ENCODE measurements around the gene RBPJ. TPM values are rescaled to one million over a fixed set of nuclear protein-coding genes. Genes with fewer than 3 reads are reported as not detected.

The RBPJ gene
- total RNA-seq, 1 donor from 2014 or later = 118 TPM

- Histone ChIP-seq H3K9me3 (no peaks in the 10 kb centered on the region), H3K27ac (no peak overlapping the region), H3K4me1 (no peaks in the 10 kb centered on the region), H3K27me3 (ENCODE audit: low read depth) (no peaks in the 10 kb centered on the region), H3K4me3 (no peak overlapping the region), H3K36me3 (no peaks in the 10 kb centered on the region)
- peak in 1 of 2 donors; percentile 35 for ATAC-seq
- intact Hi-C loops (cut with DNase I) = no loop called here
- no peak for DNase-seq
- no peak for TF ChIP-seq CTCF (IDR thresholded peaks at IDR 0.05)
Observed at GRCh38 chr4:26466578-26467270, 145.9 kb downstream of the RBPJ start.

- TF ChIP-seq CTCF (IDR thresholded peaks at IDR 0.05) = no peak
Observed at GRCh38 chr4:26467724-26468123, 146.9 kb downstream of the RBPJ start.

GRCh38 chr4:26468283-26468949 lies 147.6 kb downstream of the RBPJ start:
- ATAC-seq = no peak
- Histone ChIP-seq H3K36me3 (no peaks in the 10 kb centered on the region), H3K27ac (no peak overlapping the region), H3K4me1 (no peaks in the 10 kb centered on the region), H3K27me3 (ENCODE audit: low read depth) (no peaks in the 10 kb centered on the region), H3K4me3 (no peak overlapping the region), H3K9me3 (no peaks in the 10 kb centered on the region)
- TF ChIP-seq CTCF (IDR thresholded peaks at IDR 0.05) = no peak
- no peak for DNase-seq
- intact Hi-C loops (cut with DNase I) = no loop called here

More at GRCh38 chr4:26467724-26468123, 146.9 kb downstream of the RBPJ start:
- intact Hi-C loops (cut with DNase I) = no loop called here
- Histone ChIP-seq H3K9me3 (no peaks in the 10 kb centered on the region), H3K36me3 (no peaks in the 10 kb centered on the region), H3K4me3 (no peak overlapping the region), H3K27me3 (ENCODE audit: low read depth) (no peaks in the 10 kb centered on the region), H3K27ac (no peak overlapping the region), H3K4me1 (no peaks in the 10 kb centered on the region)
- no peak for DNase-seq
- ATAC-seq = no peak

- Histone ChIP-seq H3K27ac (no peak overlapping the region), H3K9me3 (no peaks in the 10 kb centered on the region), H3K36me3 (no peaks in the 10 kb centered on the region), H3K27me3 (ENCODE audit: low read depth) (no peaks in the 10 kb centered on the region), H3K4me1 (no peaks in the 10 kb centered on the region), H3K4me3 (no peak overlapping the region)
- no peak for TF ChIP-seq CTCF (IDR thresholded peaks at IDR 0.05)
- DNase-seq (no peak), ATAC-seq (no peak)
- intact Hi-C loops (cut with DNase I) = no loop called here
Observed at GRCh38 chr4:26468977-26469376, 148.2 kb downstream of the RBPJ start.

GRCh38 chr4:26471890-26472289 lies 151.1 kb downstream of the RBPJ start:
- no peak overlapping the region for H3K27ac ChIP-seq
- no peak for DNase-seq
- ATAC-seq = no peak
- no peaks in the 10 kb centered on the region for H3K4me1 ChIP-seq
- H3K27me3 ChIP-seq (ENCODE audit: low read depth) = no peaks in the 10 kb centered on the region
- H3K4me3 ChIP-seq = no peak overlapping the region
- TF ChIP-seq CTCF (IDR thresholded peaks at IDR 0.05) = no peak
- H3K36me3 ChIP-seq = no peaks in the 10 kb centered on the region
- intact Hi-C loops (cut with DNase I) = no loop called here
- no peaks in the 10 kb centered on the region for H3K9me3 ChIP-seq
